Measurements from ENCODE around the gene IL1RN. TPM values are rescaled to one million over a fixed set of nuclear protein-coding genes. Genes with fewer than 3 reads are reported as not detected.
A peak's percentile ranks its signal among the peaks of the same experiment; 100 is the strongest.
"Not testable (repeated sequence)": the region's sequence is repeated elsewhere in the genome, so short reads cannot be mapped to it uniquely, and the experiment has no call there.

IL1RN gene
- total RNA-seq, 2 donors from 2014 or later = 0.68 to 1.2 TPM

- ATAC-seq (no peak), DNase-seq (no peak)
- no peaks in the 10 kb centered on the region for H3K9me3 ChIP-seq (ENCODE audit: control insufficient read depth, low read length, poor library complexity, severe bottlenecking)
- H3K36me3 Mint-ChIP-seq (ENCODE audit: low read depth) = no peaks in the 10 kb centered on the region
- H3K4me3 Mint-ChIP-seq = no peak overlapping the region
- H3K27me3 Mint-ChIP-seq = no peaks in the 10 kb centered on the region
- H3K4me1 Mint-ChIP-seq = peaks cover 5% of the 10 kb centered on the region
- H3K27ac Mint-ChIP-seq = no peak overlapping the region
Measured at GRCh38 chr2:113092864-113093612, 34.4 kb upstream of the IL1RN start.

GRCh38 chr2:113093613-113093977 lies 33.8 kb upstream of the IL1RN start:
- H3K4me1 Mint-ChIP-seq = peaks cover 10% of the 10 kb centered on the region
- no peaks in the 10 kb centered on the region for H3K36me3 Mint-ChIP-seq (ENCODE audit: low read depth)

GRCh38 chr2:113096306-113096705 lies 31.1 kb upstream of the IL1RN start:
- DNase-seq; H3K4me3 Mint-ChIP-seq; ATAC-seq; H3K27ac Mint-ChIP-seq; H3K36me3 Mint-ChIP-seq (ENCODE audit: low read depth); H3K27me3 Mint-ChIP-seq; H3K9me3 ChIP-seq (ENCODE audit: control insufficient read depth, low read length, poor library complexity, severe bottlenecking): not testable (repeated sequence)
- H3K4me1 Mint-ChIP-seq = peaks cover 10% of the 10 kb centered on the region

More at GRCh38 chr2:113093613-113093977, 33.8 kb upstream of the IL1RN start:
- no peaks in the 10 kb centered on the region for H3K9me3 ChIP-seq (ENCODE audit: control insufficient read depth, low read length, poor library complexity, severe bottlenecking)
- no peak overlapping the region for H3K27ac Mint-ChIP-seq
- H3K27me3 Mint-ChIP-seq = no peaks in the 10 kb centered on the region
- DNase-seq (no peak), ATAC-seq (no peak)
- H3K4me3 Mint-ChIP-seq = no peak overlapping the region

- not testable (repeated sequence) for ATAC-seq; H3K27me3 Mint-ChIP-seq; H3K9me3 ChIP-seq (ENCODE audit: control insufficient read depth, low read length, poor library complexity, severe bottlenecking); H3K27ac Mint-ChIP-seq; H3K36me3 Mint-ChIP-seq (ENCODE audit: low read depth); DNase-seq; H3K4me3 Mint-ChIP-seq
- H3K4me1 Mint-ChIP-seq = peaks cover 10% of the 10 kb centered on the region
Measured at GRCh38 chr2:113096842-113097618, 30.4 kb upstream of the IL1RN start.

- Mint-ChIP-seq H3K27ac (peak overlapping the region; percentile 87), H3K36me3 (ENCODE audit: low read depth) (peaks cover 2% of the 10 kb centered on the region)
- ATAC-seq = peak; percentile 67
Measured at GRCh38 chr2:113098041-113098440, 29.4 kb upstream of the IL1RN start.

GRCh38 chr2:113098532-113098931 lies 28.9 kb upstream of the IL1RN start:
- peaks cover 2% of the 10 kb centered on the region for H3K36me3 Mint-ChIP-seq (ENCODE audit: low read depth)
- peak overlapping the region; percentile 87 for H3K27ac Mint-ChIP-seq
- no peaks in the 10 kb centered on the region for H3K27me3 Mint-ChIP-seq
- H3K9me3 ChIP-seq (ENCODE audit: control insufficient read depth, low read length, poor library complexity, severe bottlenecking) = no peaks in the 10 kb centered on the region
- ATAC-seq (no peak), DNase-seq (no peak)
- H3K4me1 Mint-ChIP-seq = peaks cover 10% of the 10 kb centered on the region
- peak overlapping the region; percentile 69 for H3K4me3 Mint-ChIP-seq

More at GRCh38 chr2:113098041-113098440, 29.4 kb upstream of the IL1RN start:
- DNase-seq = no peak
- Mint-ChIP-seq H3K4me3 (peak overlapping the region; percentile 69), H3K4me1 (peaks cover 10% of the 10 kb centered on the region), H3K27me3 (no peaks in the 10 kb centered on the region)
- H3K9me3 ChIP-seq (ENCODE audit: control insufficient read depth, low read length, poor library complexity, severe bottlenecking) = no peaks in the 10 kb centered on the region

- H3K4me1 Mint-ChIP-seq = peaks cover 13% of the 10 kb centered on the region
- H3K27me3 Mint-ChIP-seq = peaks cover 5% of the 10 kb centered on the region
- H3K27ac Mint-ChIP-seq = no peak overlapping the region
Measured at GRCh38 chr2:113102133-113102532, 25.3 kb upstream of the IL1RN start.

GRCh38 chr2:113103277-113103676 lies 24.1 kb upstream of the IL1RN start:
- ATAC-seq = no peak
- H3K4me3 Mint-ChIP-seq = no peak overlapping the region
- H3K27ac Mint-ChIP-seq = no peak overlapping the region

More at GRCh38 chr2:113102133-113102532, 25.3 kb upstream of the IL1RN start:
- no peak for ATAC-seq
- Mint-ChIP-seq H3K36me3 (ENCODE audit: low read depth) (peaks cover 2% of the 10 kb centered on the region), H3K4me3 (no peak overlapping the region)
- no peaks in the 10 kb centered on the region for H3K9me3 ChIP-seq (ENCODE audit: control insufficient read depth, low read length, poor library complexity, severe bottlenecking)
- DNase-seq = no peak

GRCh38 chr2:113104054-113104611 lies 23.3 kb upstream of the IL1RN start:
- H3K9me3 ChIP-seq (ENCODE audit: control insufficient read depth, low read length, poor library complexity, severe bottlenecking) = no peaks in the 10 kb centered on the region
- peaks cover 2% of the 10 kb centered on the region for H3K36me3 Mint-ChIP-seq (ENCODE audit: low read depth)
- ATAC-seq (no peak), DNase-seq (no peak)
- no peak overlapping the region for H3K4me3 Mint-ChIP-seq
- H3K4me1 Mint-ChIP-seq = peaks cover 7% of the 10 kb centered on the region
- peaks cover 14% of the 10 kb centered on the region for H3K27me3 Mint-ChIP-seq
- no peak overlapping the region for H3K27ac Mint-ChIP-seq

More at GRCh38 chr2:113103277-113103676, 24.1 kb upstream of the IL1RN start:
- peaks cover 2% of the 10 kb centered on the region for H3K36me3 Mint-ChIP-seq (ENCODE audit: low read depth)
- peaks cover 6% of the 10 kb centered on the region for H3K4me1 Mint-ChIP-seq
- H3K27me3 Mint-ChIP-seq = peaks cover 7% of the 10 kb centered on the region
- DNase-seq = no peak
- no peaks in the 10 kb centered on the region for H3K9me3 ChIP-seq (ENCODE audit: control insufficient read depth, low read length, poor library complexity, severe bottlenecking)

- Mint-ChIP-seq H3K36me3 (ENCODE audit: low read depth) (peaks cover 2% of the 10 kb centered on the region), H3K4me3 (no peak overlapping the region), H3K27ac (no peak overlapping the region), H3K27me3 (peaks cover 19% of the 10 kb centered on the region), H3K4me1 (peaks cover 7% of the 10 kb centered on the region)
- no peaks in the 10 kb centered on the region for H3K9me3 ChIP-seq (ENCODE audit: control insufficient read depth, low read length, poor library complexity, severe bottlenecking)
- ATAC-seq (no peak), DNase-seq (no peak)
Measured at GRCh38 chr2:113105047-113105785, 22.2 kb upstream of the IL1RN start.

- Mint-ChIP-seq H3K27me3 (peaks cover 23% of the 10 kb centered on the region), H3K4me3 (no peak overlapping the region), H3K27ac (no peak overlapping the region), H3K36me3 (ENCODE audit: low read depth) (no peaks in the 10 kb centered on the region), H3K4me1 (peaks cover 4% of the 10 kb centered on the region)
- no peaks in the 10 kb centered on the region for H3K9me3 ChIP-seq (ENCODE audit: control insufficient read depth, low read length, poor library complexity, severe bottlenecking)
- ATAC-seq = no peak
- DNase-seq = no peak
Measured at GRCh38 chr2:113111121-113111520, 16.3 kb upstream of the IL1RN start.

- Mint-ChIP-seq H3K27me3 (peaks cover 21% of the 10 kb centered on the region), H3K4me1 (peaks cover 6% of the 10 kb centered on the region), H3K27ac (no peak overlapping the region), H3K36me3 (ENCODE audit: low read depth) (no peaks in the 10 kb centered on the region), H3K4me3 (no peak overlapping the region)
- no peak for ATAC-seq
- no peak for DNase-seq
- no peaks in the 10 kb centered on the region for H3K9me3 ChIP-seq (ENCODE audit: control insufficient read depth, low read length, poor library complexity, severe bottlenecking)
Measured at GRCh38 chr2:113111823-113112287, 15.5 kb upstream of the IL1RN start.

- no peak overlapping the region for H3K4me3 Mint-ChIP-seq
- peaks cover 17% of the 10 kb centered on the region for H3K27me3 Mint-ChIP-seq
- no peak for DNase-seq
- H3K27ac Mint-ChIP-seq = no peak overlapping the region
- ATAC-seq = no peak
- H3K9me3 ChIP-seq (ENCODE audit: control insufficient read depth, low read length, poor library complexity, severe bottlenecking) = no peaks in the 10 kb centered on the region
- no peaks in the 10 kb centered on the region for H3K36me3 Mint-ChIP-seq (ENCODE audit: low read depth)
- H3K4me1 Mint-ChIP-seq = peaks cover 6% of the 10 kb centered on the region
Measured at GRCh38 chr2:113112441-113112840, 15.0 kb upstream of the IL1RN start.
